Activated CD8-positive, alpha-beta memory T cell treated with anti-CD3 and anti-CD28 coated beads, Interleukin-2, amount 50 U/mL, for 48 hours (primary cell): Measurements from ENCODE around the gene ZBTB6.
A peak's percentile ranks its signal among the peaks of the same experiment; 100 is the strongest.

Experiments
- DNase-seq: peaks from one replicate; pipeline ENCODE4 v3.0.0-alpha.2; 2020

The ZBTB6 gene

GRCh38 chr9:122912964-122913673 is at the start of gene ZBTB6:
Gene ZBTB6 (minus strand): TSS chr9:122913323. CDS start chr9:122912072, 1,251 bp downstream.
- DNase-seq, result peak; percentile 80

GRCh38 chr9:122961139-122961538 is 48.0 kb upstream of the ZBTB6 start:
- no peak for DNase-seq

- DNase-seq, result no peak
These were observed 42.8 kb upstream of the ZBTB6 start for GRCh38 chr9:122955961-122956360.

- DNase-seq, result no peak
These were observed 41.1 kb upstream of the ZBTB6 start for GRCh38 chr9:122954253-122954691.

GRCh38 chr9:122951056-122951455 is 37.9 kb upstream of the ZBTB6 start:
- no peak for DNase-seq

GRCh38 chr9:122950263-122950662 is 37.1 kb upstream of the ZBTB6 start:
- DNase-seq, result no peak

GRCh38 chr9:122949696-122950095 is 36.6 kb upstream of the ZBTB6 start:
- no peak for DNase-seq

GRCh38 chr9:122948313-122948712 is 35.2 kb upstream of the ZBTB6 start:
- DNase-seq, result no peak

GRCh38 chr9:122946461-122947005 is 33.4 kb upstream of the ZBTB6 start:
- DNase-seq, result no peak

- no peak for DNase-seq
These were observed 32.1 kb upstream of the ZBTB6 start for GRCh38 chr9:122944960-122945888.

GRCh38 chr9:122941582-122942234 is 28.6 kb upstream of the ZBTB6 start:
- no peak for DNase-seq

- DNase-seq, result peak; percentile 98
These were observed 27.8 kb upstream of the ZBTB6 start, which contains the start of gene RABGAP1 for GRCh38 chr9:122940749-122941581. Gene RABGAP1 (plus strand): TSS chr9:122941020. CDS start chr9:122957060, 16,040 bp downstream.

GRCh38 chr9:122940454-122940748 is 27.3 kb upstream of the ZBTB6 start:
- DNase-seq, result no peak

- DNase-seq, result no peak
These were observed 26.5 kb upstream of the ZBTB6 start for GRCh38 chr9:122939601-122940000.

GRCh38 chr9:122936883-122937282 is 23.8 kb upstream of the ZBTB6 start:
- no peak for DNase-seq

- no peak for DNase-seq
These were observed 23.3 kb upstream of the ZBTB6 start for GRCh38 chr9:122936464-122936863.

GRCh38 chr9:122931226-122932121 is 18.4 kb upstream of the ZBTB6 start, which contains the start of gene ZBTB26:
Gene ZBTB26 (minus strand): TSS chr9:122931512. CDS start chr9:122919934, 11,578 bp downstream.
- peak; percentile 94 for DNase-seq

- no peak for DNase-seq
These were observed 17.6 kb upstream of the ZBTB6 start for GRCh38 chr9:122930541-122931225.

- DNase-seq, result no peak
These were observed 16.8 kb upstream of the ZBTB6 start for GRCh38 chr9:122929796-122930354.

- no peak for DNase-seq
These were observed 10.8 kb upstream of the ZBTB6 start for GRCh38 chr9:122923947-122924346.
